HG03565 (cell line): ENCODE results near the gene LRRC3C.

Source experiments
- ATAC-seq: cut with Tn5 transposase; IDR thresholded peaks from one replicate; pipeline ENCODE4 v1.9.1; 2021; ENCODE audit warnings: mild to moderate bottlenecking, moderate library complexity; ENCODE audit not compliant: unreplicated experiment

LRRC3C gene

GRCh38 chr17:39973496-39973895 lies 46.0 kb downstream of the LRRC3C start:
- ATAC-seq, result no peak

- ATAC-seq, result no peak
Measured at GRCh38 chr17:39974433-39974832, 46.9 kb downstream of the LRRC3C start.

- ATAC-seq, result no peak
Measured at GRCh38 chr17:39975801-39976200, 48.3 kb downstream of the LRRC3C start.

- ATAC-seq, result no peak
Measured at GRCh38 chr17:39979016-39979670, 51.6 kb downstream of the LRRC3C start.

- ATAC-seq, result no peak
Measured at GRCh38 chr17:39979893-39980350, 52.4 kb downstream of the LRRC3C start.

- peak; percentile 82 for ATAC-seq
Measured at GRCh38 chr17:39980351-39981206, 53.0 kb downstream of the LRRC3C start, which contains the start of gene PSMD3. PSMD3 (plus strand) TSS chr17:39980807; CDS start chr17:39980971, 164 bp downstream.

- ATAC-seq, result no peak
Measured at GRCh38 chr17:39981207-39981741, 53.7 kb downstream of the LRRC3C start.

GRCh38 chr17:39981766-39982375 lies 54.3 kb downstream of the LRRC3C start:
- no peak for ATAC-seq

GRCh38 chr17:39988206-39988810 lies 60.8 kb downstream of the LRRC3C start:
- ATAC-seq, result no peak

GRCh38 chr17:39994448-39994847 lies 66.9 kb downstream of the LRRC3C start:
- ATAC-seq, result no peak
